ENCODE results near the gene GRIA1.

DNA sequence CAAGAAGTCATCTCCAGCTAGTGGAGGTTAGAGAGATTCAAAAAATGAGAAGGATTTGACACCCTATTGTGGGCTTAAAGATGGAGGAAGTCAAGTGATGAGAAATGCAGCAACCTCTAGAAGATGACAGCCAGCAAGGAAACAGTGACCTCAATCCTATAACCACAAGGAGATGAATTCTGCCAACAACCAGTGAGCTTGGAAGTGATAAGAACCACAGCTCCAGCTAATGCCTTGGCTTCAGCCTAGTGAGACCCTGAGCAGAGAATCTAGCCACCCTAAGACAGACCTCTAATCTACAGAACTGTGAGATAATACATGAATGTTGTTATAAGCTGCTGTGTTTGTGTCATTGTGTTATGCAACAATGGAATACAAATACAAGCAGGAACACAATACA, 262.4 kb downstream of the GRIA1 start:
- TF ChIP-seq POLR2A (IDR thresholded peaks at IDR 0.05): no peak
- TF ChIP-seq, protein P1, sequence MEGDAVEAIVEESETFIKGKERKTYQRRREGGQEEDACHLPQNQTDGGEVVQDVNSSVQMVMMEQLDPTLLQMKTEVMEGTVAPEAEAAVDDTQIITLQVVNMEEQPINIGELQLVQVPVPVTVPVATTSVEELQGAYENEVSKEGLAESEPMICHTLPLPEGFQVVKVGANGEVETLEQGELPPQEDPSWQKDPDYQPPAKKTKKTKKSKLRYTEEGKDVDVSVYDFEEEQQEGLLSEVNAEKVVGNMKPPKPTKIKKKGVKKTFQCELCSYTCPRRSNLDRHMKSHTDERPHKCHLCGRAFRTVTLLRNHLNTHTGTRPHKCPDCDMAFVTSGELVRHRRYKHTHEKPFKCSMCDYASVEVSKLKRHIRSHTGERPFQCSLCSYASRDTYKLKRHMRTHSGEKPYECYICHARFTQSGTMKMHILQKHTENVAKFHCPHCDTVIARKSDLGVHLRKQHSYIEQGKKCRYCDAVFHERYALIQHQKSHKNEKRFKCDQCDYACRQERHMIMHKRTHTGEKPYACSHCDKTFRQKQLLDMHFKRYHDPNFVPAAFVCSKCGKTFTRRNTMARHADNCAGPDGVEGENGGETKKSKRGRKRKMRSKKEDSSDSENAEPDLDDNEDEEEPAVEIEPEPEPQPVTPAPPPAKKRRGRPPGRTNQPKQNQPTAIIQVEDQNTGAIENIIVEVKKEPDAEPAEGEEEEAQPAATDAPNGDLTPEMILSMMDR (IDR thresholded peaks at IDR 0.05): no peak
- TF ChIP-seq EP300 (IDR thresholded peaks at IDR 0.05): no peak
